Fibroblast of lung (primary cell): Measurements from ENCODE around the gene BMPR1B.

Experiments used
- CTCF ChIP-seq, 2 donors: IDR thresholded peaks in 1 of 2; conservative IDR thresholded peaks in 1 of 2; 1 replicate in 1 of 2; 2 replicates in 1 of 2; pipeline ENCODE4 v1.5.1; 2011 to 2012; ENCODE audit warnings: low read length in 2 of 2, control low read depth in 1 of 2, inconsistent platforms in 1 of 2, low read depth in 1 of 2, mild to moderate bottlenecking in 1 of 2
- EZH2 ChIP-seq: IDR thresholded peaks from 2 replicates; pipeline ENCODE4 v1.5.1; 2012; ENCODE audit warnings: low read length, control low read depth, mild to moderate bottlenecking; ENCODE audit errors: missing control alignments

DNA sequence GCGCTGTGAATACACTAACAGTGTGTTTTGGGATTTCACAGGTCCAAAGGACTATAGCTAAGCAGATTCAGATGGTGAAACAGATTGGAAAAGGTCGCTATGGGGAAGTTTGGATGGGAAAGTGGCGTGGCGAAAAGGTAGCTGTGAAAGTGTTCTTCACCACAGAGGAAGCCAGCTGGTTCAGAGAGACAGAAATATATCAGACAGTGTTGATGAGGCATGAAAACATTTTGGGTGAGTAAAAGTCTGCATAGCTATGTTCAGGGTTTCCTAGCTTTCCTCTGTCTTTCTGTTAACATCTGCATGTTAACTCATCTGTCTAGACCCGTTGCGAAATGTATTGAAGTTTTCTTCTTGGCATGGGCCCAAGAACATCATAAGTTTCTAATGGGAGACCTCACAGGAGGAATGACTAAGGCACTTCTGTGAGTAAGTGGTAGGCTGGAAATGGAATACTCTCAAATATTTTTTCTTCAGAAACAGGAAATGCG is 372.1 kb downstream of the BMPR1B start:
- TF ChIP-seq CTCF (conservative IDR thresholded peaks at IDR 0.05 in 1 of 2, IDR thresholded peaks at IDR 0.05 in 1 of 2; ENCODE audit: low read depth in 1 of 2, low read length in 2 of 2) (no peak), EZH2 (no peak)
